ENCODE measurements around the gene RFLNA. TPM values are rescaled to one million over a fixed set of nuclear protein-coding genes. Genes with fewer than 3 reads are reported as not detected.

Gene RFLNA
- total RNA-seq, 6 donors from 2014 or later = 0.30 to 0.67 (median 0.66) TPM; not detected in 3

DNA sequence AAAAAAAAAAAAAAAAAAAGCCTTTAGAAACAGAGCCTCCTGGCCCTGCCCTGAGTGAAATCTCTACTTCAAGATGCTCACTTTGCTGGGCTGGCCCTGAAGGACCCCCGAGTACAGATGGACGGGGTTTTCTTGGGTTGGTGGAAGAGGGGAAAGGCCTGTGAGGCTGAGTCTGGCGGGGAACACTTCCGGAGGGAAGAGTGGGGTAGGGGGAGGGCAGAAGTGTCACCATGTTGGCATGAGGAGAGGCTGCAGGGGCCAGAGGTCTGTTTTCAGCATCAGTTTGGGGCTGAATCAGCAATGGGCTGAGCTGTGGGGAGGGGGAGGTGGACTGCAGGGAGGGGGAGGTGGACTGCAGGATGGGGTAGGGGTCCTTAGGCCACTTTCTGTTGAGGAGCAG, 15.3 kb downstream of the RFLNA start:
- WGBS, 2 donors = 68 to 77% methylated on average over 4 of the region's 4 CpGs
- Histone ChIP-seq H3K4me1 (no peaks in the 10 kb centered on the region), H3K9me3 (no peaks in the 10 kb centered on the region), H3K4me3 (no peak overlapping the region), H3K27ac (no peak overlapping the region), H3K27me3 (no peaks in the 10 kb centered on the region), H3K36me3 (no peaks in the 10 kb centered on the region)
- TF ChIP-seq, protein P1, sequence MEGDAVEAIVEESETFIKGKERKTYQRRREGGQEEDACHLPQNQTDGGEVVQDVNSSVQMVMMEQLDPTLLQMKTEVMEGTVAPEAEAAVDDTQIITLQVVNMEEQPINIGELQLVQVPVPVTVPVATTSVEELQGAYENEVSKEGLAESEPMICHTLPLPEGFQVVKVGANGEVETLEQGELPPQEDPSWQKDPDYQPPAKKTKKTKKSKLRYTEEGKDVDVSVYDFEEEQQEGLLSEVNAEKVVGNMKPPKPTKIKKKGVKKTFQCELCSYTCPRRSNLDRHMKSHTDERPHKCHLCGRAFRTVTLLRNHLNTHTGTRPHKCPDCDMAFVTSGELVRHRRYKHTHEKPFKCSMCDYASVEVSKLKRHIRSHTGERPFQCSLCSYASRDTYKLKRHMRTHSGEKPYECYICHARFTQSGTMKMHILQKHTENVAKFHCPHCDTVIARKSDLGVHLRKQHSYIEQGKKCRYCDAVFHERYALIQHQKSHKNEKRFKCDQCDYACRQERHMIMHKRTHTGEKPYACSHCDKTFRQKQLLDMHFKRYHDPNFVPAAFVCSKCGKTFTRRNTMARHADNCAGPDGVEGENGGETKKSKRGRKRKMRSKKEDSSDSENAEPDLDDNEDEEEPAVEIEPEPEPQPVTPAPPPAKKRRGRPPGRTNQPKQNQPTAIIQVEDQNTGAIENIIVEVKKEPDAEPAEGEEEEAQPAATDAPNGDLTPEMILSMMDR (IDR thresholded peaks at IDR 0.05) = no peak
- TF ChIP-seq POLR2A (IDR thresholded peaks at IDR 0.05) (no peak), EP300 (IDR thresholded peaks at IDR 0.05) (no peak), POLR2AphosphoS5 (IDR thresholded peaks at IDR 0.05) (no peak)
- DNase-seq (no peak), ATAC-seq (ENCODE audit: low FRiP score in 2 of 2) (no peak)

DNA sequence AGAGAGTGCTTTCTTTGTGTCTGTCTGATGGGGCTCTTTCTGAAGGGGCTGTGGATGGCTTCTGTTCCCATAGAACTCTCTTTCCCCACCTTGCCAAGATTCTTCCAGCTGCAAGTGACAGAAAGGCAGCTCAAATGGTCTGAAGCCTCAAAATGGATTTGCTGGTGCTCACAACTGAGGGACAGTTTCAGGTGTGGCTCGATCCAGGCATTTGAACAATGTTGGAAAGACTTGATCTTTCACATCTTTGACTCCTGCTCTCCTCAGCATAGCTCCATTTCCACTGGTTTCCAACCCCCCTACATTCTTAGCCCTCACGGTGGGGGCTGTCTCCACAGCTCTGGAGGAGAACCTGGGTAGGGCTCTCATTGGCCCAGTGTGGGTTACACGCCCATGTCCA, 15.9 kb downstream of the RFLNA start:
- no peaks in the 10 kb centered on the region for H3K27me3 ChIP-seq
- no peak for DNase-seq
- H3K27ac ChIP-seq = no peak overlapping the region
- no peaks in the 10 kb centered on the region for H3K4me1 ChIP-seq
- H3K36me3 ChIP-seq = no peaks in the 10 kb centered on the region
- no peaks in the 10 kb centered on the region for H3K9me3 ChIP-seq
- ATAC-seq (ENCODE audit: low FRiP score in 2 of 2) = no peak
- TF ChIP-seq, protein P1 (IDR thresholded peaks at IDR 0.05) = no peak
- no peak overlapping the region for H3K4me3 ChIP-seq
- WGBS, 2 donors = 89 to 94% methylated on average over 2 to 3 of the region's 3 CpGs

DNA sequence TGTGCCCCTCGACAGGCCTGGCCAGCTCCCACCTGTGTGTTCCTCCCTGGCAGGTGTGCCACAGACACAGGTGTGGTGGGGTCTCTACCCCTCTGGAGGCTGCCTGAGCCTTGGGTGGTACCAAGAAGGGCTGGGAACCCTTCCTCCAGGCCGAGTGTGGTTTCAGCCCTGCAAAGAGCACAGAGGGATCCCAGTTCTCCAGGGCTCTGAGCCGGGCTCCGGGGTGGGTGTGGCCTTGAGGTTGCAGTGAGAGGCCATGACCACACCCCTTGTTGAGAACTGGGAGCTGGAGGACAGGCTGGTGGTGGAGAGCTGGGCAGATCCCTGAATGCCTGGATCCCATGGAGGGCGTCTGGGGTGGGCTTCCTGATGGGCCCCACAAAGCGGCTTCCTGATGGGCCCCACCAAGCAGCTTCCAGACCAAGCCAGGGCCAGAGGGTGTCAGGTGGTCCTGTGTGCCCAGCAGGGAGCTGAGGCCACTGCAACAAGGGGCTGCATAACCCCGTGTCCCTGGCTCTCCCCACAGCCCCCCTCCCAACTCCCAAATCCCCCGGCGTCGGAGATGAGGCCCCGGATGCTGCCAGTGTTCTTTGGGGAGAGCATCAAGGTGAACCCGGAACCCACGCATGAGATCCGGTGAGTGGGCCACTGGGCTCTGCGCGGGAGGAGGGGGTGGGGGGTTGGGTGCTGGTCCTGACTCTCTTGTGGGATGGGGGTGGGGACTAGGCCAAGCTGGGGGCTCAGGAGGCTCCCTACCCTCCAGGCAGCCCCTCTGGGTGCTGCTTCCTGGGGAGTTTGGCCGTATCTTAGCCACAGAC, 16.6 kb downstream of the RFLNA start:
- Histone ChIP-seq H3K4me1 (no peaks in the 10 kb centered on the region), H3K27ac (no peak overlapping the region), H3K4me3 (no peak overlapping the region), H3K27me3 (no peaks in the 10 kb centered on the region), H3K9me3 (no peaks in the 10 kb centered on the region), H3K36me3 (no peaks in the 10 kb centered on the region)
- WGBS, 2 donors = 83 to 100% methylated on average over 6 to 13 of the region's 17 CpGs
- TF ChIP-seq POLR2AphosphoS5 (IDR thresholded peaks at IDR 0.05) (no peak), POLR2A (IDR thresholded peaks at IDR 0.05) (no peak), EP300 (IDR thresholded peaks at IDR 0.05) (no peak)
- TF ChIP-seq, protein P1 (IDR thresholded peaks at IDR 0.05) = no peak
- DNase-seq (peak; percentile 37 to 59), ATAC-seq (ENCODE audit: low FRiP score in 2 of 2) (no peak)

DNA sequence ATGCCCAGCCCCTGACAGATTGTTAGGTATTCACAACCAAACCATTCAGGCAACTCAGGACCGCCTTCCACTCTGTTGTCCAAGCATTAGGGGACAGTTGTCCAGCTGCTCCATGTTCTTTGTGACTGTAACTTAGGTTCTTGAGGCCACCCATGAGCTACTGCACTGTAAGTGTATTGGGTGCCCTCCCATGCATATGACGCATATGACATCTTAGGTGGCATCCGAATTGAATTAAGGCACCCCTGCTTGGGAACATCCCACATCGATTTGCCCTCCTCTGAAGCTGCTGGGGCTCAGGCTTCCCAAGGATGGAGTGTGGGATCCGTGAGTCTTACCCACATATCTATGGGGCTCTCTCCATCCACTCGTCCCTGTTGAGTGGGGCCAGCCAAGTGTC, 17.7 kb downstream of the RFLNA start:
- no peak for DNase-seq
- ATAC-seq (ENCODE audit: low FRiP score in 2 of 2) = no peak
- no peak overlapping the region for H3K4me3 ChIP-seq
- H3K9me3 ChIP-seq = no peaks in the 10 kb centered on the region
- TF ChIP-seq POLR2A (IDR thresholded peaks at IDR 0.05) = no peak
- TF ChIP-seq, protein P1 (IDR thresholded peaks at IDR 0.05) = no peak
- no peak for TF ChIP-seq POLR2AphosphoS5 (IDR thresholded peaks at IDR 0.05)
- no peak for TF ChIP-seq EP300 (IDR thresholded peaks at IDR 0.05)
- no peaks in the 10 kb centered on the region for H3K27me3 ChIP-seq
- WGBS, 2 donors = 74 to 93% methylated on average over 4 to 6 of the region's 6 CpGs
- no peak overlapping the region for H3K27ac ChIP-seq
- no peaks in the 10 kb centered on the region for H3K36me3 ChIP-seq
- H3K4me1 ChIP-seq = no peaks in the 10 kb centered on the region

DNA sequence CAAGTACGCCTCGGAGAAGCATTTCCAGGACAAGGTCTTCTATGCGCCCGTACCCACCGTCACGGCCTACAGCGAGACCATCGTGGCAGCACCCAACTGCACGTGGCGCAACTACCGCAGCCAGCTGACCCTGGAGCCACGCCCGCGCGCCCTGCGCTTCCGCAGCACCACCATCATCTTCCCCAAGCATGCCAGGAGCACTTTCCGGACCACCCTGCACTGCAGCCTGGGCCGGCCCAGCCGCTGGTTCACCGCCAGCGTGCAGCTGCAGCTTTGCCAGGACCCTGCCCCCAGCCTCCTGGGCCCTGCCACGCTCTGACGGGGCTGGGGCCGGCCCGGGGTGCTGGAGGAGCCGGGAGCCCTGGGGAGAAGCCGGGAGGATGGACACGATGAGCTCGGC, 19.3 kb downstream of the RFLNA start:
- 90 to 92% methylated on average over 30 of the region's 30 CpGs for WGBS, 2 donors

More for the DNA sequence above, 19.3 kb downstream of the RFLNA start:
- H3K36me3 ChIP-seq = no peaks in the 10 kb centered on the region
- ATAC-seq (ENCODE audit: low FRiP score in 2 of 2) (no peak), DNase-seq (peak in 1 of 2 donors; percentile 78)
- H3K4me3 ChIP-seq = no peak overlapping the region
- no peaks in the 10 kb centered on the region for H3K9me3 ChIP-seq
- no peak overlapping the region for H3K27ac ChIP-seq
- no peaks in the 10 kb centered on the region for H3K4me1 ChIP-seq
- no peaks in the 10 kb centered on the region for H3K27me3 ChIP-seq
- TF ChIP-seq EP300 (IDR thresholded peaks at IDR 0.05) (no peak), POLR2AphosphoS5 (IDR thresholded peaks at IDR 0.05) (no peak)
